ENCODE measurements around the gene JAM3.

The JAM3 gene

DNA sequence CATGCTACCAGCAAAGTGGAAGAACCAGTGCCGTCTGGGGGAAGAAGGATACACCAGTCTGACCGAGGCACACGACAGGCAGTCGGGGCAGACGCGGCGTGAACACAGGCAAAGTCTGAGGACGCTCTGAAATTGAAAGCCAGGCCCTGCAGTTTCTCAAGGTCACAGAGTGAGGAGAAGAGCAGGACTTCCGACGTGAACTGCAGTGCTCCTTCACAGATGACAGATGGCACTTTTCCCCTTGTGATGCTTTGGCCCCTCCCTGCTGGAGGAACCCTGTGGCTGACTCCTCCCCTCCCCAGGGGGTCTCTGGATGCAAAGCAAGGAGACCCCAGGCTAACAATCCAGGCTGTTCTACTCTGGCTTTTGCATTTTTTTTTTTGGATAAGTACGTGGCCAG is 19.6 kb upstream of the JAM3 start:
- Histone ChIP-seq H3K4ac (ENCODE audit: low read length) (no peak overlapping the region), H3K4me3 (ENCODE audit: low read length in 2 of 2) (no peak overlapping the region), H2BK12ac (ENCODE audit: low read length) (no peak overlapping the region), H3K9ac (ENCODE audit: low read depth, low read length, poor library complexity) (no peak overlapping the region), H2BK5ac (ENCODE audit: low read length) (no peak overlapping the region), H3K27ac (replicated peaks; ENCODE audit: low read length) (no peak overlapping the region), H3K27me3 (ENCODE audit: control insufficient read depth in 3 of 3, insufficient read depth in 3 of 3, low read depth in 1 of 3, low read length in 3 of 3) (peaks cover 0 to 25% (median 0%) of the 10 kb centered on the region in 3 experiments), H4K91ac (ENCODE audit: low read depth, low read length, poor library complexity) (no peak overlapping the region), H3K18ac (ENCODE audit: low read length) (peak overlapping the region; percentile 16), H3K79me1 (ENCODE audit: low read depth, low read length) (no peaks in the 10 kb centered on the region), H2BK120ac (ENCODE audit: low read depth, low read length) (no peak overlapping the region), H3K23ac (ENCODE audit: low read depth, low read length, poor library complexity) (no peak overlapping the region), H3K4me2 (ENCODE audit: insufficient read depth, low read length, poor library complexity, severe bottlenecking) (no peak overlapping the region), H2AK5ac (ENCODE audit: low read depth, low read length) (no peak overlapping the region), H4K8ac (ENCODE audit: low read depth, low read length) (no peak overlapping the region), H2BK15ac (ENCODE audit: low read length) (peak overlapping the region; percentile 30), H3K9me3 (replicated peaks in 1 of 2; ENCODE audit: control insufficient read depth in 2 of 2, insufficient read depth in 1 of 2, low read depth in 1 of 2, low read length in 2 of 2) (no peaks in the 10 kb centered on the region), H3K4me1 (ENCODE audit: control insufficient read depth in 2 of 2, insufficient read depth in 1 of 2, low read depth in 1 of 2, low read length in 2 of 2) (peaks cover 7 to 16% of the 10 kb centered on the region in 2 donors), H2AFZ (ENCODE audit: low read length) (no peak overlapping the region), H3K36me3 (replicated peaks in 1 of 2; ENCODE audit: control insufficient read depth in 2 of 2, insufficient read depth in 2 of 2, low read length in 2 of 2) (no peaks in the 10 kb centered on the region), H3K14ac (ENCODE audit: low read length) (no peak overlapping the region)
- no CpG with 5 or more reads among the region's 11 CpGs for WGBS, 2 donors (ENCODE audit: extremely low coverage in 2 of 2, insufficient read length in 2 of 2, insufficient replicate concordance in 1 of 2)
- no peak for DNase-seq (ENCODE audit: low spot score)

DNA sequence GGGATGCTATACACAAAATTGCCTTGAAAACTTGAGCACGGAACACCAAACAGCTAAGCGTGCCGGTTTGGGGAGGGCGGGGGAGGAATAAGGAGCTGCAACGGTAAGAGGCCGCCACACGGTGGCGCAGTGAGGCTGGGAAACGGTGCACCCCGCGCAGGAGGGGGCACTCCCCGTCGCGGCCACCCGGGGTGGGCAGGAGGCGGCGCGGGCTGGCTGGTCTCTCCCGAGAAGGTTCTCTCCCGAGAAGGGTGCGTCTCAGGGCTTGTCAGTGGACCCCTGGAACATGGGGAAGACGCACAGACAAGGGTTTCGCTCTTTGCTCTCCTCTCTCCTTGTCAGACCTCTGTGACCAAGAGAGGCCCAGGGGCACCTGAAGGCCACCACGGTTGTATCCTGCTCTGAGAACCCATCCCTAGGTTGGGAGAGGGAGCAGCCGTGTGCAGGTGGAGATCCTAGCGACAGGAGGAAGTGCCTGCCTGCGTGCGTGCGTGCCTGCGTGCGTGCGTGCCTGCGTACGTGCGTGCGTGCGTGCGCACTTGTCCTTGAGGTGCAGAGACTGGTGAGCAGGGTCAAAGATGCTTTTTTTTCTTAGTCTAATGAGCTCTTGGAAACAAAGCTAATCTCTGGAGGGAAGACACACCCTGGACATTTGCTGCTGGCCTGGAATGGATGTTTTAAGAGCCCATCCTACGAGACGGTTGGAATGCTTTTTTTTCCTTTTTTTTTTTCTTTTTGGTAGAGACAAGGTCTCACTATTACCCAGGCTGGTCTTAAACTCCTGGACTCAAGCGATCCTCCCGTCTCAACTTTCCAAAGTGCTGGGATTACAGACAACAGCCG is 18.1 kb upstream of the JAM3 start:
- Histone ChIP-seq H2BK120ac (ENCODE audit: low read depth, low read length) (no peak overlapping the region), H2BK15ac (ENCODE audit: low read length) (peak overlapping the region; percentile 32), H4K8ac (ENCODE audit: low read depth, low read length) (no peak overlapping the region), H3K79me1 (ENCODE audit: low read depth, low read length) (no peaks in the 10 kb centered on the region), H3K23ac (ENCODE audit: low read depth, low read length, poor library complexity) (peak overlapping the region; percentile 83), H3K9me3 (replicated peaks in 1 of 2; ENCODE audit: control insufficient read depth in 2 of 2, insufficient read depth in 1 of 2, low read depth in 1 of 2, low read length in 2 of 2) (no peaks in the 10 kb centered on the region), H3K4me3 (ENCODE audit: low read length in 2 of 2) (peak overlapping the region in 1 of 2 donors; percentile 13), H3K9ac (ENCODE audit: low read depth, low read length, poor library complexity) (peak overlapping the region; percentile 45), H2AFZ (ENCODE audit: low read length) (peak overlapping the region; percentile 50), H3K18ac (ENCODE audit: low read length) (peak overlapping the region; percentile 79), H3K27me3 (ENCODE audit: control insufficient read depth in 3 of 3, insufficient read depth in 3 of 3, low read depth in 1 of 3, low read length in 3 of 3) (peaks cover 0 to 15% (median 0%) of the 10 kb centered on the region in 3 experiments), H3K4ac (ENCODE audit: low read length) (no peak overlapping the region), H2BK5ac (ENCODE audit: low read length) (no peak overlapping the region), H3K4me2 (ENCODE audit: insufficient read depth, low read length, poor library complexity, severe bottlenecking) (peak overlapping the region; percentile 61), H2BK12ac (ENCODE audit: low read length) (no peak overlapping the region), H3K36me3 (replicated peaks in 1 of 2; ENCODE audit: control insufficient read depth in 2 of 2, insufficient read depth in 2 of 2, low read length in 2 of 2) (no peaks in the 10 kb centered on the region), H3K4me1 (ENCODE audit: control insufficient read depth in 2 of 2, insufficient read depth in 1 of 2, low read depth in 1 of 2, low read length in 2 of 2) (peaks cover 7 to 16% of the 10 kb centered on the region in 2 donors), H2AK5ac (ENCODE audit: low read depth, low read length) (no peak overlapping the region), H3K14ac (ENCODE audit: low read length) (no peak overlapping the region), H4K91ac (ENCODE audit: low read depth, low read length, poor library complexity) (no peak overlapping the region), H3K27ac (replicated peaks; ENCODE audit: low read length) (no peak overlapping the region)
- WGBS, 2 donors (ENCODE audit: extremely low coverage in 2 of 2, insufficient read length in 2 of 2, insufficient replicate concordance in 1 of 2): no CpG with 5 or more reads among the region's 43 CpGs
- DNase-seq (ENCODE audit: low spot score): peak; percentile 62

- Histone ChIP-seq H3K9ac (ENCODE audit: low read depth, low read length, poor library complexity) (no peak overlapping the region), H3K27me3 (ENCODE audit: control insufficient read depth in 3 of 3, insufficient read depth in 3 of 3, low read depth in 1 of 3, low read length in 3 of 3) (peaks cover 0 to 7% (median 0%) of the 10 kb centered on the region in 3 experiments), H3K27ac (replicated peaks; ENCODE audit: low read length) (no peak overlapping the region), H3K4ac (ENCODE audit: low read length) (no peak overlapping the region), H3K18ac (ENCODE audit: low read length) (no peak overlapping the region), H2AK5ac (ENCODE audit: low read depth, low read length) (no peak overlapping the region), H2BK120ac (ENCODE audit: low read depth, low read length) (no peak overlapping the region), H2BK15ac (ENCODE audit: low read length) (no peak overlapping the region), H3K14ac (ENCODE audit: low read length) (no peak overlapping the region), H3K4me1 (ENCODE audit: control insufficient read depth in 2 of 2, insufficient read depth in 1 of 2, low read depth in 1 of 2, low read length in 2 of 2) (peaks cover 7 to 16% of the 10 kb centered on the region in 2 donors), H2AFZ (ENCODE audit: low read length) (peak overlapping the region; percentile 80), H3K4me3 (ENCODE audit: low read length in 2 of 2) (no peak overlapping the region), H3K9me3 (replicated peaks in 1 of 2; ENCODE audit: control insufficient read depth in 2 of 2, insufficient read depth in 1 of 2, low read depth in 1 of 2, low read length in 2 of 2) (no peaks in the 10 kb centered on the region), H3K36me3 (replicated peaks in 1 of 2; ENCODE audit: control insufficient read depth in 2 of 2, insufficient read depth in 2 of 2, low read length in 2 of 2) (no peaks in the 10 kb centered on the region), H3K23ac (ENCODE audit: low read depth, low read length, poor library complexity) (no peak overlapping the region), H3K79me1 (ENCODE audit: low read depth, low read length) (no peaks in the 10 kb centered on the region), H4K8ac (ENCODE audit: low read depth, low read length) (no peak overlapping the region), H3K4me2 (ENCODE audit: insufficient read depth, low read length, poor library complexity, severe bottlenecking) (no peak overlapping the region), H2BK5ac (ENCODE audit: low read length) (no peak overlapping the region), H4K91ac (ENCODE audit: low read depth, low read length, poor library complexity) (no peak overlapping the region), H2BK12ac (ENCODE audit: low read length) (no peak overlapping the region)
- WGBS, 2 donors (ENCODE audit: extremely low coverage in 2 of 2, insufficient read length in 2 of 2, insufficient replicate concordance in 1 of 2): no CpG with 5 or more reads among the region's 12 CpGs
- no peak for DNase-seq (ENCODE audit: low spot score)
These were observed 16.4 kb upstream of the JAM3 start for GRCh38 chr11:134052395-134052987.
